COLO829 (cell line): ENCODE measurements around the gene BRCC3.

ENCODE experiments used
- DNase-seq: peaks from one replicate; pipeline ENCODE4 v3.0.0; 2012; ENCODE audit warnings: low spot score

BRCC3 gene

GRCh38 chrX:155070975-155071693, at the start of gene BRCC3, which contains the start of the genes CMC4 and MTCP1:
BRCC3 (plus strand) TSS chrX:155071508; CDS start chrX:155071528, 20 bp downstream.
CMC4 (minus strand) TSS chrX:155071136; CDS start chrX:155064023, 7,113 bp downstream.
MTCP1 (minus strand) TSS chrX:155071136; CDS start chrX:155066010, 5,126 bp downstream.
- peak; percentile 84 for DNase-seq

DNA sequence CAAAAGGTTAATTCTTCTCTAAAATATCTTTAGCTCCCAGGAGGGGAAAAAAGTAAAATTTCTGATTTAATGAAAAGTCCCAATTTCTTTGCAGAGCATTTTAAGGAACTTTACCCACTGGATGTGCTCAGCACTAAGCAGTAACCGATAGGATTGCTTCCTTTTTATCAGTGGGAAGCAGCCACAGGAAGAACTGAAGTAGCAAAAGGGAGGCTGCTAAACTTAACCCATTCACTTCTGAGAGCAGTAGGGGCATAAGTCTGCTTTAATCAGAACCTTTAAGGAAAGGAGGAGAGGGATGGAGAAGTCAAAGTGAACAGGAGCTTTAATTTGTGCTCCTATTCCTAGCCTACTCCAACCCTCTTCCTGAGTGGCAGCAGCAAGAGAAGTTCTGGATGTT, 48.7 kb upstream of the BRCC3 start, which contains the start of gene F8:
TSS of gene F8 (minus strand) at position 139 of the 400 bp plus-strand sequence. CDS start 171 bp downstream, outside the sequence.
- DNase-seq = no peak

DNA sequence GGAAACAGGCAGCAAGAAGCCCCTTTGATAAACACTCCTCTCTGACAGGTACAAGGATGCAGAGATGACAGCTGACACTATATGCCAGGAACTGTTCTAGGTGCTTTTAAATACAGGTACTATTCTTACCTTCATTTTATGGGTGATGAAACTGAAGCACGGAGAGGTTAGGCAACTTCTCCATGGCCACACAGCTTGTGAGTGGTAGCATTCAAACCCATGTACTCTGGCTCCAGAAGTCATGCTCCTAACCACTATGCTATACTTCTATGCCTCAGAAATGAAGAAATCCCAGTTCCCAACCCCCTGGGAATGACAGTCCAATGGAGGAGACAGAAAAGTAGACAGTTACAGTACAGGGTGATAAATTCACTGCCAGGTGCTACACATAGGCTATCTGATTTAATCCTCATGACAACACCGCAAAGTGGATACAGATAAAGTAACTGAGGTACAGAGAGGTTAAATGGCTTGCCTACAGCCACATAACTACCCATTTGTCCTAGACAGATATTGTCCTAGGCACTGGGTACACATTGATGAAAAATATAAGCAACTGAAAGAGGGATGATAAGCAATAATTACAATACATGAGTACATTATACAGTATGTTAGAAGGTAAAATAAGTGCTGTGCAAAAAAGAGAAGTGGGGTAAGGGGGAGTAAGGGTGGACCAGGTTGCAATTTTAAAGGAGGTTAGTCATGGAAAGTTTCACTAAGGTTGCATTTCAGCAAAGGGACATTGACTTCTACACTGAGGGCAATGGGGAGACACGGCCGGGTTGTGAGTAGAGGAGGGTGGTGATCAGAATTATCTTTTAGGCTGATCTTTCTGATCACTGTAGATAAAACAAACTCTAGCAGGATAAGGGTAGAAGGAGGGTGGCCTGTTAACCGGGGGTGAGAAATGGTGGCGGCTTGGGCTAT, 47.1 kb upstream of the BRCC3 start:
- DNase-seq = no peak

DNA sequence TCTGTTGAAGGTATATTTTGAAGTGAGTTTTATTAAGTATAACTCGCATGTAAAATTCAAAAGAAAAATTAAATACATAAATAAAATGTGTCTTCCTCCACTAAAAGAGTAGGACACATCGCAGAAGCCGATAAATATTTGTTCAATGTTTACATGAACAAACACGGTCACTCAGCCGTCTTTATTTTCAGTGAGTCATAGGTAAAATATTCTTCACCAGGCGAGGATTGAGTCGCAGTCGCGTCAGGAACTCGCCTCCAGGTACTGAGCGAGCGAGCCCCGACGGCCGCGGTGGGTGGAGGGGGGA, 44.9 kb upstream of the BRCC3 start:
- DNase-seq = no peak

- DNase-seq = peak; percentile 75
These were observed 44.4 kb upstream of the BRCC3 start, which contains the start of gene FUNDC2 for GRCh38 chrX:155026727-155027508. FUNDC2 (plus strand) TSS chrX:155026844; CDS start chrX:155026939, 95 bp downstream.

DNA sequence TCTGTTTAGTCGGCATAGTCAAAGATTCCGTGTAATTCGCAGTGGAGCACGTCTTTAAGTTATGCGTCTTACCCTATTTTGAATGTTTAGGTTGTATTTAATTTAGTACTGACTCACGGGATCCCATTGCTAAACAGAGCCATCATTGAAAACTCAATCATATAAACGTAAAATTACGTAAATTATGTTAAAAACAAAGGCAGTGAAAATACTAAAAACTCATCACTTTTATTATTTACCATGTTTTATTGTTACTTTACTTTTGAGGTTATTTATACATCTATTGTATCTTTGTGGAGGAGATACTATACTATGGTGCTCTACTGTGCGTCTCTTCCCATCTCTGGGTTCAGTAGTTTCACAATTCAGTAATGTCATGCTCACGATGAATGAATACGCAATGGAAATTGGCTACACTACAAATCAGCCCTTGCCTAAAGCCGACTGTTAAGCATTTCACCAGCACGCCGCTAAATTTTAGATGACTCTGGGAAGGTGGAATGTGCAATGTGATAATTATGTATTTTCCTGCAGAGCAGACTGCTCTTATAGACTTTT, 43.7 kb upstream of the BRCC3 start:
- no peak for DNase-seq

DNA sequence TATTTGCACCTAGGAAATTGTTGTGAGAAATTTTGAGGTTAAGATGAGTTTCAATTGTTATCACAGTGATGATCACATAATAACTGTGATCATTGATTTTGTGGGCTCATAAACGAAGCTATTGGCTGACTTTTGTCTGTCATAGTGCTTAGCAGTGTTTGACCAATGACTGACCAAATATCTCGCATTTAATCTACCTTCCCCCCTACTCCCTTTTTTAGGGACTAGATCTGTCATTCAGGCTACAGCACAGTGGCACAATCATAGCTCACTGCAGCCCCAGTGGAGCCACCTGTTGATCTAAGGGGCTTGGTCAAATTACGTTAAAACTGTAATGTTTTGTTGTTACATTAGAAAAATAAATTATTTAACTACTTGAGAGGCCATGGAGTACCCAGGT, 43.2 kb upstream of the BRCC3 start:
- DNase-seq = no peak

DNA sequence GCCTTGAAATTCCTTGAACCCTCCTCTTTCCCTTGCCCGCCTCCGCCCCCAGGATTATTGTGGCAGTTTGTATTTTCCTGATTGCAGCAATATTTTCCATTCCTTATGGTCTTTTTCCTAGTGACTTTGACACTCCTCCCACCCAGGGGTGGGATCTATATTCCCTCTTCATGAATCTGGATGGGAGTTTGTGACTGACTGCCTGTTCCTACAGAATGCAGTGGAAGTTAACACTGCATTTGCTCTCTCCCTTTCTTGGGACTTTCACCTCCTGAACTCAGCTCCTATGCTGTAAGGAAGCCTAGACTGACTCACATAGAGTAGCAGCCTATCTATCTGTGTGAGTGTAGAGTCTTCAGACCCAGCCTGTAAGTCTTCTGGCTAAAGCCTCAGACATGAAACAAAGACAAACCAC, 42.4 kb upstream of the BRCC3 start:
- DNase-seq = no peak

- DNase-seq = no peak
These were observed 39.7 kb upstream of the BRCC3 start for GRCh38 chrX:155031657-155032056.

GRCh38 chrX:155035688-155036087, 35.6 kb upstream of the BRCC3 start:
- no peak for DNase-seq

DNA sequence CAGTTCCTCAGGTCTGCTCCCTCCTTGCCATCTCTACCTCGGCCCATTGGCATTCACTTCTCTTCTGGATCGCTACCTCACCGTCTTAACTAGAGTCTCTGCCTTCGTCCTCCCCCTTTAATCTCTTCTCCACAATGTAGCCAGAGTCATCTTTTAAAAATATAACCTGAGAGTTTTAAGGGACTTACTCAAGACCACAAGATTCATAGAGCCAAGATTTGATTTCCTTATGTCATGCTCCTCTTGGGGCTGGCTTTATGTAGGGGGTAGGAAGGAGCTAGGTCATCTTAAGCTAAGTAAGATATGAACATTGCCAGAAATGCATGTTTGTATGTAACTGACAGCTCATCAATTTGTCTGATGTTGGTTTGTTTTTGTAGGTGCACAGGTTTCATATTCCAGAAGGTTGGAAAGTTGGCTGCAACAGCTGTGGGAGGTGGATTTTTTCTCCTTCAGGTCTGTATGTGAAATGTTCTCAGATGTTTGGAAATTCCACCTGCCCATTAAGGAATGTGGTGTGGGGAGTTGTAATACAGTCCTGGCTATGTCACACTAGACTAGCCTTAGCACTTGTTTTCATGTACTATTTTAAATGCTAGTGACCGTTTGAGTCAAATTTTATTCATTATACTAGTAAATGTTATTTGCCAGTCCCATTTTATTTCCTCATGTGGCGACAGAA, 25.0 kb upstream of the BRCC3 start:
- DNase-seq = no peak

DNA sequence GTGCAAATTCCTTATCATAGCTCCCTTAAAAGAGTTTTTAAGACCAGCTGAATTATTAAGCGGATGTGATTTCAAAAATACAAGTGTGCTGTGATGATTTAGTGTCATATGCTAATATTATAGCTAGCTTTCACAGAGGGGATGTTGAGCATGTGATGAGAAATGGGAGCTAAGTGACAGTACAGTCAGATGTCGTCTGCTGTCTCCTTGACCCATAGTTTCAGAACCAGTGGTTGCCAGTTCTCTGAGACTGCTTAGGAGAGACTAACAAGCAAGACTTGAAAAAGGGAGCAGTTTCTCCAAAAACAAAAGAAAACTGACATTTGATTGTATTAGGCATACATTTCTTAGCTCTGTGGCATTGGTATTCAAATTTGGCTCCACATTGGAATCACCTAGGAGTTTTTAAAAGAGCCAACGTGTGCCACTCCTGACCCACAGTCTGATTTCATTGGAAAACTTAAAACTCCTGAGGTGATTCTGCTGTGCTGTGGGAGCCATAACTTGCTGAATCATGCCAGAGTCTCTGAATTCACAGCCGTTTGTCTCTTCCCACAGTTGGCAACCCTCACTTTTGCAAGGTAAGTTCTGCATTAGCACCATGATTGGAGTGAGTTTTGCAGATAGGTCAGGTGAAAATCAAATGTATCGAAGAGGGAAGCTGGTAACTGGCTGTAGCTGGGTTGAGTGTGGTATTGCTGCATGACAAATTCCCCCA, 24.3 kb upstream of the BRCC3 start:
- DNase-seq = no peak

DNA sequence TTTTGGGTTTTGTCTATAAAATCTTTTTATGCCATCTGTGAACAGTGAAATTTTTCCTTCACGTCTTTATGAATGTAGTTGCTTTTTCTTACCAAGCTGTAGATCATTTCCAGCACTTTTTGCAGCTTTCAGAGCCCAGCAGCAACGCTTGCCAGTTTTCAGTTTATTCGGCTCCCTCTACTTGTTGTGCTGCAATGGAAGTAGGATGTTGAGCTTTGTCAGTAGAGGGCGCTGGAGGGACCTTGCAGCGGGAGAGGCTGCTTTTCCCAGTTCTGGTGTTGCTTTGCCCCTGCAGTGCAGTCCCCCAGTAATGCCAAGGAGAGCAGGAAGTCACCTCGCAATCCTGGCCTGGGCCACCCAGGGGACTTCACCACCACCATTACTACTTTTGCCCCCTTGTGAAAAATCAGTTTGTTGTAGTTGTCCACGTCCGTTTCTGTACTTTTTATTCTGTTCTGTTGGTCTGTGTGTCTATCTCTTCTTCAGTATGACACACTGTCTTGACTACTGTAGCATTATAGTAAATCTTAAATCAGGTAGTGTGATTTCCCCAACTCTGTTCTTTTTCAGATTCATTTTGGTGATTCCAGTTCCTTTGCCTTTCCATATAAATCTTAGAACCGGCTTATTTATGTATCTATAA, 22.2 kb upstream of the BRCC3 start:
- peak; percentile 53 for DNase-seq

GRCh38 chrX:155052738-155053498, 18.4 kb upstream of the BRCC3 start:
- DNase-seq = no peak

- no peak for DNase-seq
These were observed 17.7 kb upstream of the BRCC3 start for GRCh38 chrX:155053656-155054055.

DNA sequence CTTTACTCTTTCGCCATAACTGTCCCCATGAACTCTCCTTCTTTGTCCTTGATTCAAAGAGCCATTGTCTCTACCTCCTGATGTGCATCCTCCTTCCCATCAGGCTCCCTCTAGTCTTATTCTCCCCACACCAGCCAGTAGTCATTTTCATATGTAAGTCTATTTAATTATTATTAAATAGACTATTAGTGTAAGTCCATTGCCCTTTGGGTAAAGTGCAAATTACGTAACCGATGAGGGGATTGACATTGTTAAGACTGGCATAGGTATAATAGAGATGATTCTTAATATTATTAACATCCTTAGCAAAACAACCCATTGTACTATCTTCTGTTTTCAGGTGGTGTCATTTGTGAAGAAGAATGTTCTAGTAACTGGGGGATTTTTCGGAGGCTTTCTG, 17.1 kb upstream of the BRCC3 start:
- DNase-seq = no peak

DNA sequence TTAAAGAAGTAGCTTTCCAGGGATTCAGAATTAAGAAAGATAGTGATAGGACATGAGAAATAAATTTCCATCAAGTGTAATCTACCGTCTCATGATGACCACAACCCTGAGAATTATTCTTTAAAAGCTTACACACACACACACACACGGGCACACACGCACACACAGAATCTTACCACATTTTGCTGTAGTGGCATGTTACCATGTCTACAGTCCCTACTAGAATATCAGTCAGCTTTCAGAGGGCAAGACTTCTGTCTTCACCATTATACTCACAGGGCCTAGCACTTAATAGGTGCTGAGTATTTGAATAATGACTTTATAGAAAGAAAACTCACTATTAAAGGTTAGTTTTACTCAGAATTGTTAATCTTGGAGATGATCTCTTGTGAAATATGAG, 15.8 kb upstream of the BRCC3 start:
- DNase-seq = no peak

DNA sequence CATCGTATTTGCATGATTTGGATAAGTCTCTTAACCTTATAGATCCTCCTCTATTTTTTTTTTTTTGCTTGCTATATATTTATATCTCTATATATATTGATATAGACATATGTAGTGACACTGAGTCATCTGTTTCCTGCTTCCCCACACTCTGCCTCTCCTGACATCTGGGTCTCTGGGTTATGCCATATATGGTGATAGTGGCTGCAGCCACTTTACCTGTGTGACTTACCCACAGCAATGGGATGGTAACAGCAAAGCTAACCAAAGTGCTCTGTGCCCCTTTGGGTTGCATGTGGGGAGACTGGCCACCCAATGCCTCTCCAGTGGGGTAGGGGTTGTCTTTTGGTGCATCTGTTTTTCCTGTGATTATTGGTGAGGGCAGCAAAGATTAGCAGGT, 14.8 kb upstream of the BRCC3 start:
- DNase-seq = no peak
